DND-41 (cell line): Measurements from ENCODE around the gene LRRC47.

Experiments
- CTCF ChIP-seq: IDR thresholded peaks from 2 replicates; pipeline ENCODE4 v1.5.1; 2012; ENCODE audit warnings: borderline replicate concordance, low read length, moderate library complexity, mild to moderate bottlenecking; ENCODE audit not compliant: poor library complexity, severe bottlenecking; ENCODE audit errors: extremely low read depth
- EZH2 ChIP-seq: IDR thresholded peaks from 3 replicates; pipeline ENCODE4 v1.6.1; 2012; ENCODE audit warnings: borderline replicate concordance, low read depth, mild to moderate bottlenecking, moderate library complexity, low read length, inconsistent platforms; ENCODE audit not compliant: severe bottlenecking

DNA sequence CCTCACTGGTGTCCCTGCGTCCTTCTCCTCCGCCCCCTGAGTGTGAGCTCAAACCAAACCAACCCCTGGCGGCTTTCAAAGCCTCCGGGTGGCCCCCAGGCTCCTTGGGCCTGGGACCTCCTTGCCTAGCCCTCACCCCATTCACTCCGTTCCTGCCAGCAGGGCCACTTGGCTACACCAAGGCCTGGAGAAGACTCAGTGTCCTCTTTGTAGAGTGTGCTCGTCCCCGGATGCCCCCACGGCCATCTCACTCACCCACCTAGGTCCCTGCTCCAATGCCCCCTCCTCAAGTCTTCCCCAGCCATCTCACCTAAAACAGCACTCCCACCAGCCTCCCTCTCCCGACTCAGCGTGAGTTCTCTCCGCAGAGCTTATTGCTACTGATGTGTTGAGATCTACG is 51.2 kb downstream of the LRRC47 start:
- TF ChIP-seq CTCF (no peak), EZH2 (no peak)
